Tibial nerve (tissue), 4 donors: ENCODE results near the gene SLX4IP. TPM values are rescaled to one million over a fixed set of nuclear protein-coding genes. Genes with fewer than 3 reads are reported as not detected.

Source experiments
- DNase-seq, 2 donors: peaks; one replicate each; pipeline ENCODE4 v3.0.0-alpha.2; 2019; ENCODE audit warnings: low spot score in 2 of 2
- H3K27ac ChIP-seq, 4 donors: fragments of 200-600 bp; sonication (generic) in 3 of 4; one replicate each; pipeline ENCODE4 v1.5.1; 2017 to 2019; ENCODE audit warnings: mild to moderate bottlenecking in 1 of 4
- H3K27me3 ChIP-seq, 2 donors: fragments of 200-600 bp; sonication (generic) in 1 of 2; one replicate each; pipeline versions ENCODE4 v1.5.1 to v1.6.0; 2017 to 2019
- H3K36me3 ChIP-seq, 3 donors: fragments of 200-600 bp; sonication (generic); one replicate each; pipeline ENCODE4 v1.5.1; 2018 to 2019
- H3K4me1 ChIP-seq, 4 donors: fragments of 200-600 bp; sonication (generic) in 3 of 4; one replicate each; pipeline ENCODE4 v1.5.1; 2017 to 2019
- H3K4me3 ChIP-seq, 4 donors: fragments of 200-600 bp; sonication (generic) in 3 of 4; one replicate each; pipeline ENCODE4 v1.5.1; 2017 to 2019; ENCODE audit warnings: mild to moderate bottlenecking in 1 of 4, moderate library complexity in 1 of 4
- H3K9me3 ChIP-seq, 4 donors: fragments of 200-600 bp; sonication (generic) in 3 of 4; one replicate each; pipeline ENCODE4 v1.5.1; 2017 to 2019
- EP300 ChIP-seq, 2 donors: sonication (generic); formaldehyde crosslinking; IDR thresholded peaks; one replicate each; pipeline ENCODE4 v1.6.1; 2017; ENCODE audit warnings: antibody characterized with exemption in 2 of 2, mild to moderate bottlenecking in 1 of 2
- POLR2A ChIP-seq, 2 donors: fragments of 450-650 bp; IDR thresholded peaks; one replicate each; pipeline ENCODE4 v1.6.1; 2017; ENCODE audit warnings: antibody characterized with exemption in 2 of 2, mild to moderate bottlenecking in 2 of 2, moderate library complexity in 2 of 2
- WGBS, 2 donors: methylation state at CpG; one replicate each; pipeline ENCODE4 v1.1.5; 2018; 5-methylcytosine and 5-hydroxymethylcytosine counted together
- total RNA-seq, 4 donors: library from RNA; depleted of rRNA; stranded (reverse); fragments of >200 nt; gene quantifications; one replicate each; pipeline ENCODE4 v1.1.0, GENCODE V29; 2016
- TF ChIP-seq, protein P1 (sequence below), 5 experiments: fragments of 200-600 bp in 3 of 5; fragments of 450-650 bp in 2 of 5; sonication (generic) in 3 of 5; IDR thresholded peaks; one replicate each; pipeline ENCODE4 v1.5.1; 2016 to 2019; ENCODE audit warnings: antibody characterized with exemption in 5 of 5, mild to moderate bottlenecking in 3 of 5, moderate library complexity in 2 of 5

Gene SLX4IP
- total RNA-seq, 4 donors from 2014 or later, result 3.3 to 5.7 (median 3.5) TPM

DNA sequence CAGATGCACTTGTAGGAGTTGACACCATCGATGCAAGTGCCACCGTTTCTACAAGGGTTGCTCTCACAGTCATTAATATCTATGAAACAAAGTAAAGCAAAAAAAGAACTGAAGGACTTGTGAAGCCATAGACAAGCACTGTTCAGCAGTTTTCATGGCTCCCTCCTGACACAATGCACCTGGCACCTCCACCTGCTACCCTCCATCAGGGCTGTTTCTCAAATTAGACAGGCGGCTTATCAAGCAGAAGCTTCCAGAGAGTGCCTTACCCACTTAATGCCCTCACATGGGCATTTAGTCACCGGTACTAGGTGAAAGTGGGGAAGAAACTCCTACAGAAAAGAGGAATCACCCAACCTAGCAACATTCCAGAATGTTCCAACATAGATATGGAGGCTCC lies 210.9 kb downstream of the SLX4IP start:
- H3K4me1 ChIP-seq, result peaks cover 0 to 40% (median 3%) of the 10 kb centered on the region in 4 donors
- peak overlapping the region in 2 of 4 donors; percentile 45 to 58 for H3K27ac ChIP-seq
- no peak for DNase-seq
- WGBS, 2 donors, result 85 to 90% methylated on average over 4 of the region's 4 CpGs
- H3K9me3 ChIP-seq, result no peaks in the 10 kb centered on the region
- H3K27me3 ChIP-seq, result no peaks in the 10 kb centered on the region
- H3K36me3 ChIP-seq, result peaks cover 0 to 99% (median 3%) of the 10 kb centered on the region in 3 donors
- H3K4me3 ChIP-seq, result no peak overlapping the region
- TF ChIP-seq, protein P1, sequence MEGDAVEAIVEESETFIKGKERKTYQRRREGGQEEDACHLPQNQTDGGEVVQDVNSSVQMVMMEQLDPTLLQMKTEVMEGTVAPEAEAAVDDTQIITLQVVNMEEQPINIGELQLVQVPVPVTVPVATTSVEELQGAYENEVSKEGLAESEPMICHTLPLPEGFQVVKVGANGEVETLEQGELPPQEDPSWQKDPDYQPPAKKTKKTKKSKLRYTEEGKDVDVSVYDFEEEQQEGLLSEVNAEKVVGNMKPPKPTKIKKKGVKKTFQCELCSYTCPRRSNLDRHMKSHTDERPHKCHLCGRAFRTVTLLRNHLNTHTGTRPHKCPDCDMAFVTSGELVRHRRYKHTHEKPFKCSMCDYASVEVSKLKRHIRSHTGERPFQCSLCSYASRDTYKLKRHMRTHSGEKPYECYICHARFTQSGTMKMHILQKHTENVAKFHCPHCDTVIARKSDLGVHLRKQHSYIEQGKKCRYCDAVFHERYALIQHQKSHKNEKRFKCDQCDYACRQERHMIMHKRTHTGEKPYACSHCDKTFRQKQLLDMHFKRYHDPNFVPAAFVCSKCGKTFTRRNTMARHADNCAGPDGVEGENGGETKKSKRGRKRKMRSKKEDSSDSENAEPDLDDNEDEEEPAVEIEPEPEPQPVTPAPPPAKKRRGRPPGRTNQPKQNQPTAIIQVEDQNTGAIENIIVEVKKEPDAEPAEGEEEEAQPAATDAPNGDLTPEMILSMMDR (IDR thresholded peaks at IDR 0.05), result no peak
- no peak for TF ChIP-seq POLR2A (IDR thresholded peaks at IDR 0.05)
- TF ChIP-seq EP300 (IDR thresholded peaks at IDR 0.05), result no peak

DNA sequence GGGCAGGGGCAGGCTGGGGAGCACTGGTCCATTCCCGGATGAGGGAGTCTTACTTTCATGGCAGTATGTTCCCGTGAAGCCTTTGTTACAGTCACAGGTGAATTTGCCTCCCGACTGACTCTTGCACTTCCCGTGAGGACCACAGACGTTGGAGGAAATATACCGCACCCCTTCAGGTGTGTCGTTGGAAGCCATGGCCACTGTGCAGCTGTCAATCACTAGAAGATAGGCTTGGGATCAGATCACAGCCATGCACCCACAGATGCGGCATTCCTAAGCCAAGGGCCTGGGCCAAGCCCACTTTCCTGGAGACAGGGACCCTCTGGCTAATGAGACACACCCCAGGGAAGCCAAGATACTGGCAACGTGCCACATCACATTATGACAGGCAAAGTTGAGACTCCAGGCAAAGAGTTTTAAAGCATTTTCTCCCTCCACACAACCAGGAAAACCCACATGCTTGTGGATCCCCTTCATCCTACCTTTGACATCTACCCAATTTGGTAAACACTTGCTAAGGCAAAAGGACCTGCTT lies 211.8 kb downstream of the SLX4IP start:
- Histone ChIP-seq H3K36me3 (peaks cover 0 to 97% (median 3%) of the 10 kb centered on the region in 3 donors), H3K27me3 (no peaks in the 10 kb centered on the region), H3K9me3 (no peaks in the 10 kb centered on the region), H3K4me3 (no peak overlapping the region), H3K4me1 (peaks cover 0 to 47% (median 6%) of the 10 kb centered on the region in 4 donors), H3K27ac (peak overlapping the region in 2 of 4 donors; percentile 53 to 58)
- WGBS, 2 donors, result 70 to 74% methylated on average over 9 of the region's 9 CpGs
- DNase-seq, result no peak
- TF ChIP-seq EP300 (IDR thresholded peaks at IDR 0.05), result no peak
- TF ChIP-seq POLR2A (IDR thresholded peaks at IDR 0.05), result no peak
- TF ChIP-seq, protein P1 (IDR thresholded peaks at IDR 0.05), result no peak

DNA sequence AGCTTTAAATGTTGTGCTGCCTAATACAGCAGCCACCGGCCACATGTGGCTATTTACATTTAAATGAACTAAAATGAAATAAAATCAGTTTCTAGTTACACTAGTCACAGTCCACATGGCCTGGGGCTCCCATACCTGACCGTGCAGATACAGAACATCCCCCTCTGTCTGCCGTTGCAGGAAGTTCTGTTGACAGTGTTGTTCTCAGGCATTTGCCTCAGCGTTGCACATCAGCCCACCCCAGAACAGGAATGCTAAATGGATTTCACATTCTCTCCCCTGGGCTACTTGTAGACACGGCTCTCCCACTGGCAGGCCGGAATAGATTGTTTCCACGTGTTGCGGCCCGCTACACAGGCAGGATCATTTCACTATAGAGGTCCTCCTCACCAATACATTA lies 212.4 kb downstream of the SLX4IP start:
- DNase-seq, result peak; percentile 48 to 60
- WGBS, 2 donors, result 54 to 55% methylated on average over 9 of the region's 9 CpGs
- Histone ChIP-seq H3K4me3 (no peak overlapping the region), H3K36me3 (peaks cover 0 to 92% (median 3%) of the 10 kb centered on the region in 3 donors), H3K4me1 (peaks cover 0 to 51% (median 9%) of the 10 kb centered on the region in 4 donors), H3K9me3 (no peaks in the 10 kb centered on the region), H3K27me3 (no peaks in the 10 kb centered on the region), H3K27ac (peak overlapping the region in 2 of 4 donors; percentile 53 to 58)
- TF ChIP-seq, protein P1 (IDR thresholded peaks at IDR 0.05), result peak in 4 of 5 experiments; percentile 28 to 65 (median 40)
- no peak for TF ChIP-seq POLR2A (IDR thresholded peaks at IDR 0.05)
- TF ChIP-seq EP300 (IDR thresholded peaks at IDR 0.05), result peak in 1 of 2 donors; percentile 10

DNA sequence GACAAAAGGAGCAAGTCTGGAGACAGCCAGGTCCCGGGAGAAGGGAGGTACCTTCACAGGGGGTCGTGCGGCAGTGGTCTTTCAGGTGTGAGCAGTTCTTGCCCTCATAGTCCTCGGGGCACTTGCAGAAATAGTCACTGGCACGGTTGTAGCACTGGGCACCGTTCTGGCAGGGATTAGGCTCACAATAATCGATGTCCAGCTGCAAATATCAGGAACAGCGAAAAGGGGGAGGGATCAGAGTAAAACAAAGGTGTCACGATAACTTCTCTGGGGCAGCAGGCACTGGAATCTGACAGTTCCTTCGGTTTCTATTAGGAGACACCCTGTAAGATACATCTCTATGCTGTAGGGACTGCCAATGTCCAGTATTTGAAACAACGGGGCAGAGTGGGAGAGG lies 212.8 kb downstream of the SLX4IP start:
- Histone ChIP-seq H3K4me1 (peaks cover 0 to 53% (median 13%) of the 10 kb centered on the region in 4 donors), H3K9me3 (no peaks in the 10 kb centered on the region), H3K36me3 (peaks cover 0 to 88% (median 3%) of the 10 kb centered on the region in 3 donors), H3K27ac (peak overlapping the region in 3 of 4 donors; percentile 4 to 58 (median 53)), H3K4me3 (no peak overlapping the region), H3K27me3 (no peaks in the 10 kb centered on the region)
- no peak for DNase-seq
- no peak for TF ChIP-seq EP300 (IDR thresholded peaks at IDR 0.05)
- TF ChIP-seq, protein P1 (IDR thresholded peaks at IDR 0.05), result no peak
- TF ChIP-seq POLR2A (IDR thresholded peaks at IDR 0.05), result no peak
- WGBS, 2 donors, result 65 to 76% methylated on average over 11 of the region's 11 CpGs

DNA sequence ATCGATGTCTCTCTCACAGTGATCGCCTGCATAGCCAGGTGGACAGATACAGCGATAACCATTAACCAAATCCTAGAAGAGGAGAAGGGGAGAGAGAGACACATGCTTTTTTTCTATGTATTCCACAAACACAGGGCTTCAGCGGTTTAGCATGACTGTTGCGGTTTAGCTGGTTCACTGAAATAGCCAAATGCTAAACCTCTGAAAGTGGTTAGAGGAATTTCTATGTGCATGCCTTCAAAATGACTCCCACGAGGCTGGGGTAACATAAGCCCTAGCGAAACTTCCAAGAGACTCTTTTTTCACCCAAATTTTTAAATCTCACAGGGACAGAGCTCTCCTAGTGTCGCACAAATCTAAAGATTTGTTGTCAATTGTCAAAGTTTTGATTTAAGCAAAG lies 213.5 kb downstream of the SLX4IP start:
- Histone ChIP-seq H3K27me3 (no peaks in the 10 kb centered on the region), H3K4me1 (peaks cover 0 to 55% (median 16%) of the 10 kb centered on the region in 4 donors), H3K4me3 (no peak overlapping the region), H3K36me3 (peaks cover 0 to 80% (median 3%) of the 10 kb centered on the region in 3 donors), H3K27ac (peak overlapping the region in 3 of 4 donors; percentile 4 to 58 (median 53)), H3K9me3 (no peaks in the 10 kb centered on the region)
- TF ChIP-seq POLR2A (IDR thresholded peaks at IDR 0.05) (no peak), EP300 (IDR thresholded peaks at IDR 0.05) (no peak)
- TF ChIP-seq, protein P1 (IDR thresholded peaks at IDR 0.05), result no peak
- WGBS, 2 donors, result 69 to 79% methylated on average over 8 of the region's 8 CpGs
- no peak for DNase-seq
